ENCODE measurements around the gene PDZD4.

DNA sequence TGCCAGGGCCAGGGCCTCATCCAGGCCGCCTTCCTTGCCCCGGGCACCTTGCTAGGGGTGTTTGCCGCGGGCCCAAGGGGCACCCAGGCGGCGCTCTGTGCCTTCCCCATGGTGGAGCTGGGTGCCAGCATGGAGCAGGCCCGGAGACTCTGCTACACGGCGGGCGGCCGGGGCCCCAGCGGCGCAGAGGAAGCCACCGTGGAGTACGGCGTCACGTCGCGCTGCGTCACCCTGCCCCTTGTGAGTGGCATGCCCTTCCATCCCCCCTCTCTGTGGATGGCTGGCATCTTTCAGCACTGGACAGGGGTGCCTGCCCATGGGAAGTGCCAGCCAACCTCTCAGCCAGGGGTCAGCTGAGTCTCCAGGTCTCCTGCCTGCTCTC lies 62.7 kb downstream of the PDZD4 start:
- TF ChIP-seq, protein P1, sequence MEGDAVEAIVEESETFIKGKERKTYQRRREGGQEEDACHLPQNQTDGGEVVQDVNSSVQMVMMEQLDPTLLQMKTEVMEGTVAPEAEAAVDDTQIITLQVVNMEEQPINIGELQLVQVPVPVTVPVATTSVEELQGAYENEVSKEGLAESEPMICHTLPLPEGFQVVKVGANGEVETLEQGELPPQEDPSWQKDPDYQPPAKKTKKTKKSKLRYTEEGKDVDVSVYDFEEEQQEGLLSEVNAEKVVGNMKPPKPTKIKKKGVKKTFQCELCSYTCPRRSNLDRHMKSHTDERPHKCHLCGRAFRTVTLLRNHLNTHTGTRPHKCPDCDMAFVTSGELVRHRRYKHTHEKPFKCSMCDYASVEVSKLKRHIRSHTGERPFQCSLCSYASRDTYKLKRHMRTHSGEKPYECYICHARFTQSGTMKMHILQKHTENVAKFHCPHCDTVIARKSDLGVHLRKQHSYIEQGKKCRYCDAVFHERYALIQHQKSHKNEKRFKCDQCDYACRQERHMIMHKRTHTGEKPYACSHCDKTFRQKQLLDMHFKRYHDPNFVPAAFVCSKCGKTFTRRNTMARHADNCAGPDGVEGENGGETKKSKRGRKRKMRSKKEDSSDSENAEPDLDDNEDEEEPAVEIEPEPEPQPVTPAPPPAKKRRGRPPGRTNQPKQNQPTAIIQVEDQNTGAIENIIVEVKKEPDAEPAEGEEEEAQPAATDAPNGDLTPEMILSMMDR (conservative IDR thresholded peaks at IDR 0.05) = no peak
- no peak for TF ChIP-seq ZFX (IDR thresholded peaks at IDR 0.05)
